Cardiac fibroblast (primary cell): ENCODE results near the gene DDX25.

Experiments
- DNase-seq, 2 donors: peaks; one replicate each; pipeline versions ENCODE4 v3.0.0 to v3.0.0-alpha.2; 2010; ENCODE audit warnings: low read depth in 2 of 2
- H3K4me3 ChIP-seq, 2 donors: replicated peaks in 1 of 2; 1 replicate in 1 of 2; 2 replicates in 1 of 2; pipeline ENCODE4 v1.5.1; 2011; ENCODE audit warnings: low read depth in 2 of 2, low read length in 2 of 2, mild to moderate bottlenecking in 2 of 2, moderate library complexity in 1 of 2
- CTCF ChIP-seq: IDR thresholded peaks from one replicate; pipeline ENCODE4 v1.5.1; 2011; ENCODE audit warnings: low read depth, mild to moderate bottlenecking, low read length, inconsistent platforms

The DDX25 gene

GRCh38 chr11:125923633-125924032, 19.3 kb downstream of the DDX25 start:
- DNase-seq, result no peak
- no peak overlapping the region for H3K4me3 ChIP-seq
- no peak for TF ChIP-seq CTCF

- TF ChIP-seq CTCF, result no peak
- no peak for DNase-seq
- no peak overlapping the region for H3K4me3 ChIP-seq
Observed at GRCh38 chr11:125924384-125925007, 20.2 kb downstream of the DDX25 start.

- no peak for DNase-seq
- no peak overlapping the region for H3K4me3 ChIP-seq
- no peak for TF ChIP-seq CTCF
Observed at GRCh38 chr11:125925247-125925740, 21.0 kb downstream of the DDX25 start.

GRCh38 chr11:125925804-125926203, 21.5 kb downstream of the DDX25 start:
- DNase-seq, result no peak
- H3K4me3 ChIP-seq, result no peak overlapping the region
- TF ChIP-seq CTCF, result no peak

GRCh38 chr11:125926682-125927081, 22.4 kb downstream of the DDX25 start:
- H3K4me3 ChIP-seq, result no peak overlapping the region
- DNase-seq, result no peak
- no peak for TF ChIP-seq CTCF

- TF ChIP-seq CTCF, result no peak
- DNase-seq, result no peak
- no peak overlapping the region for H3K4me3 ChIP-seq
Observed at GRCh38 chr11:125929445-125930075, 25.3 kb downstream of the DDX25 start.

GRCh38 chr11:125930076-125930450, 25.8 kb downstream of the DDX25 start:
- no peak for TF ChIP-seq CTCF
- DNase-seq, result no peak
- no peak overlapping the region for H3K4me3 ChIP-seq
